ENCODE data around the gene EXT2.

Gene EXT2

DNA sequence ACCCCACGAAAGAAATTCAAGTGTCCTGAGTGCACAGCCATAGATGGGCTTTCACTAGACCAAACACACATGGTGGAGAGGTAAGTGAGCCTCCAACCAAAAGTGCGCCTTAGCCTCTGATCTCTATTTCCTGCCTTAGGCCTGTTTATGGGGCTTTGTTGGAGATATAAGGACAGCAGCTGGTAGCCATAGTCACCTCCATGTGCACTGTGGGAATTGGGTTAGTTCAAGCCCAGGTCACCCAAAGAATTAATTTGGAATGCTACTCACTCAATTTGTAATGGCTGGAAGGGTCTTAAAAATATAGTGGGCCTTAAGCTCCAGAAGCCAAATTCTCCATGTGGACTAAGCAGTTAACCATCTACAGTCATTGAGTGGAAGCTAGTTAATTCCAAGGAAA, 140.8 kb downstream of the EXT2 start:
- H3K4me3 ChIP-seq (ENCODE audit: low read depth, low read length), result no peak overlapping the region
- TF ChIP-seq, protein P1, sequence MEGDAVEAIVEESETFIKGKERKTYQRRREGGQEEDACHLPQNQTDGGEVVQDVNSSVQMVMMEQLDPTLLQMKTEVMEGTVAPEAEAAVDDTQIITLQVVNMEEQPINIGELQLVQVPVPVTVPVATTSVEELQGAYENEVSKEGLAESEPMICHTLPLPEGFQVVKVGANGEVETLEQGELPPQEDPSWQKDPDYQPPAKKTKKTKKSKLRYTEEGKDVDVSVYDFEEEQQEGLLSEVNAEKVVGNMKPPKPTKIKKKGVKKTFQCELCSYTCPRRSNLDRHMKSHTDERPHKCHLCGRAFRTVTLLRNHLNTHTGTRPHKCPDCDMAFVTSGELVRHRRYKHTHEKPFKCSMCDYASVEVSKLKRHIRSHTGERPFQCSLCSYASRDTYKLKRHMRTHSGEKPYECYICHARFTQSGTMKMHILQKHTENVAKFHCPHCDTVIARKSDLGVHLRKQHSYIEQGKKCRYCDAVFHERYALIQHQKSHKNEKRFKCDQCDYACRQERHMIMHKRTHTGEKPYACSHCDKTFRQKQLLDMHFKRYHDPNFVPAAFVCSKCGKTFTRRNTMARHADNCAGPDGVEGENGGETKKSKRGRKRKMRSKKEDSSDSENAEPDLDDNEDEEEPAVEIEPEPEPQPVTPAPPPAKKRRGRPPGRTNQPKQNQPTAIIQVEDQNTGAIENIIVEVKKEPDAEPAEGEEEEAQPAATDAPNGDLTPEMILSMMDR (conservative IDR thresholded peaks at IDR 0.05; ENCODE audit: low read depth, low read length), result no peak
- no peak for DNase-seq (ENCODE audit: low read depth)

DNA sequence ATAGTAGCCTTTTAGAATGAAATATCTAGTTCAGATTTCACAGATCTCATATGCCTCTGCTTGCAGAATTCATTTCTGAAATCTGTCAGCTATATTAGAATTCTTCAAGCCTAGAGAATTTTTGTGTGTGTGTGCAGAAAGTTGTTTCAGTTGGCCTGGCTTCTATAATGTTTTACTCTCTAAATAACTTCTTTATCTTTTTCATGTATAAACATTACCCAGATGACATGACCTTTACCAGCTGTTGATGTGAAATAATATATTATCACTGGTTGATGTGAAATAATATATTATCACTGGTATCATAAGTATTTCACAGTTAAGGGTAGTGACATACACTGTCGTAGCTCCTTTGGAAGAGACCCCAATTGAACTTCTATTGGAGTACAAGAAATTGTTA, 141.7 kb downstream of the EXT2 start:
- DNase-seq (ENCODE audit: low read depth), result no peak
- no peak overlapping the region for H3K4me3 ChIP-seq (ENCODE audit: low read depth, low read length)
- TF ChIP-seq, protein P1 (conservative IDR thresholded peaks at IDR 0.05; ENCODE audit: low read depth, low read length), result no peak

DNA sequence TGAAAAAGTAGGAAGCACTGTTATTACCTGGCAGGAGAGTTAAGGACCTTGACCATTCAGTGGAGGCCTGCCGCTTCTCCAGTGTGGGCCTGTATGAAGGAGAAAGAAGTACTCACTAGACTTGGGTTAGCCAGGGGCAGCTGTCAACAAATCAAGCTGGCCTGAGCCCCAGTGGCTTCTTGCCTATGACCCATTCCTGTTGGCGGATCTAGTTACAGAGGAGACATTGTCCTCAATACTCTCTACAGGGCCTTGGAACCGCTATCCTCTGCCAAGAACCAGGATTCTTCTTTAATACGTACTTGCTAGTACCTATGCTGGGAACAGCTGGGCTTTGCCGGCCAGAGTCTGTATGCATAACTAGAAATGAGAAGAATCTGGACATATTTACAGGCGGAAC, 146.4 kb downstream of the EXT2 start:
- H3K4me3 ChIP-seq (ENCODE audit: low read depth, low read length), result no peak overlapping the region
- TF ChIP-seq, protein P1 (conservative IDR thresholded peaks at IDR 0.05; ENCODE audit: low read depth, low read length), result no peak
- DNase-seq (ENCODE audit: low read depth), result no peak

DNA sequence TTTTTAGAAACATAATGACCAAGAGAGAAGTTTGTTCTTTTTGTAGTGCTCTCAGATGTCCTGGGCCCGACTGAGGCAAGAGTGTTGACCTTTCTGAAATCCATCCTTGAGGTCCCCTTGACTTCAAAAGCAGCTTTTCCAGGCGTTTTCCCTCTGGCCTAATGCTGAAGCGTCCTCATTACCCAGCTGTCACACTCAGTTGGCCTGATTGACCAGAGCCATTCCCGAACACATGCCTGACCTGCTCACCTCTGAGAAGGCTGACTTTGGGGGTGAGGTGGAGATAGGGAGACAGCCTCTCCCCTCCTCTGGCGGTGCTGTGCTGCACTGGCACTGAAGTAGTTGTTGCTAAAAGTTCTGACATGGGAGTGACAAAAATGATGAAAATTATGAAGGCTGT, 147.6 kb downstream of the EXT2 start:
- TF ChIP-seq, protein P1 (conservative IDR thresholded peaks at IDR 0.05; ENCODE audit: low read depth, low read length), result no peak
- no peak overlapping the region for H3K4me3 ChIP-seq (ENCODE audit: low read depth, low read length)
- DNase-seq (ENCODE audit: low read depth), result no peak

DNA sequence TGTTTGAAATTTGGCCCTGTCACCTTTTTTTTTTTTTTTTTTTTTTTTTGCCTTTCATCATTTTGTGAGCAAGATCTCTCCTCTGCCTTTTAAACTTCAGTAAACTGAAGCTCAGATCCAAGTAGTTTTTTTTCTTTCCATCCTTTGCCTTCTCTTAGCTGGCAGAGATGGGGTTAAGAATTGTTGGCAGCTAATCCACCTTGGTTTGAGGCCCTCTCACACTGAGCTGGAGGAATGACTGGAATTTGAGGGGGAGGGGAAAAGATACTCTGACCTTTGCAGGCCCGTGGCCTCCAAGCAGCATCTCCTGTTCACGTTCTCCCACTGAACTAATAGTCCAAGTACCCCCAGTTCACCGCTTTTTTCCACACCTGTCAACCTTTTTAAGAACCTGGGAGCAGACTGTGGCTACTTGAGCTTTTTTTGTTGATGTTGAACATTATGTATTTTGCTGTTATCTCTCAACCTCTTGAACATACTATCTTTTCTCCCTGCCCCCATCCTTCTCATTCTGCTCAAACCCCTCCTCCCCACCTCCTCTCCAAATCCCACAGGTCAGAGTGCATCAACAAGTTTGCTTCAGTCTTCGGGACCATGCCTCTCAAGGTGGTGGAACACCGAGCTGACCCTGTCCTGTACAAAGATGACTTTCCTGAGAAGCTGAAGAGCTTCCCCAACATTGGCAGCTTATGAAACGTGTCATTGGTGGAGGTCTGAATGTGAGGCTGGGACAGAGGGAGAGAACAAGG, 148.3 kb downstream of the EXT2 start:
- no peak overlapping the region for H3K4me3 ChIP-seq (ENCODE audit: low read depth, low read length)
- DNase-seq (ENCODE audit: low read depth), result peak; percentile 80
- TF ChIP-seq, protein P1 (conservative IDR thresholded peaks at IDR 0.05; ENCODE audit: low read depth, low read length), result no peak

DNA sequence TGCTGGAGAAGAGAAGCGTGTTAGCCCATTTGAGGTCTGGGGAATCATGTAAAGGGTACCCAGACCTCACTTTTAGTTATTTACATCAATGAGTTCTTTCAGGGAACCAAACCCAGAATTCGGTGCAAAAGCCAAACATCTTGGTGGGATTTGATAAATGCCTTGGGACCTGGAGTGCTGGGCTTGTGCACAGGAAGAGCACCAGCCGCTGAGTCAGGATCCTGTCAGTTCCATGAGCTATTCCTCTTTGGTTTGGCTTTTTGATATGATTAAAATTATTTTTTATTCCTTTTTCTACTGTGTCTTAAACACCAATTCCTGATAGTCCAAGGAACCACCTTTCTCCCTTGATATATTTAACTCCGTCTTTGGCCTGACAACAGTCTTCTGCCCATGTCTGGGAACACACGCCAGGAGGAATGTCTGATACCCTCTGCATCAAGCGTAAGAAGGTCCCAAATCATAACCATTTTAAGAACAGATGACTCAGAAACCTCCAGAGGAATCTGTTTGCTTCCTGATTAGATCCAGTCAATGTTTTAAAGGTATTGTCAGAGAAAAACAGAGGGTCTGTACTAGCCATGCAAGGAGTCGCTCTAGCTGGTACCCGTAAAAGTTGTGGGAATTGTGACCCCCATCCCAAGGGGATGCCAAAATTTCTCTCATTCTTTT, 149.3 kb downstream of the EXT2 start:
- TF ChIP-seq, protein P1 (conservative IDR thresholded peaks at IDR 0.05; ENCODE audit: low read depth, low read length), result no peak
- H3K4me3 ChIP-seq (ENCODE audit: low read depth, low read length), result no peak overlapping the region
- DNase-seq (ENCODE audit: low read depth), result peak; percentile 42

DNA sequence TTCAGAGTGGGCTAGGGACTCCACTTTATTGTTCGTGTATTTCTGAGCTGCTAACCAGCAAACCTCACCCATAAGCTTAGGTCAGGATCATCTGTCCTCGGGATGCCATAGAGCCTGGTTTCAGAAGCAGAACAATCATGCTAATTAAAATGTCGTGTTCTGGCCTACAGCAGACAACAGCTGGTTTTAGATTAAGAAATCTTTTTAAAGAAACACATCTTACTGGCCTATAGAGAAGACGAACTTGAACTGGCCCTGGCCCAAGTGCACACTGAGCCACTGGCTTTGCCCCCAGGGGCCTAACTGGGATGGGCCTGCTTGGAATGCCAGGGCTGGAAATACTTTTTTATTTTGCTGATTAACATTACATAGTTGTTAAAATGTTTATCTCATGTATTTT, 151.2 kb downstream of the EXT2 start:
- H3K4me3 ChIP-seq (ENCODE audit: low read depth, low read length), result no peak overlapping the region
- TF ChIP-seq, protein P1 (conservative IDR thresholded peaks at IDR 0.05; ENCODE audit: low read depth, low read length), result no peak
- DNase-seq (ENCODE audit: low read depth), result peak; percentile 65

All from choroid plexus epithelial cell (primary cell).